HG03460 (cell line): ENCODE results near the gene GNRH2.
"Not testable (repeated sequence)": the region's sequence is repeated elsewhere in the genome, so short reads cannot be mapped to it uniquely, and the experiment has no call there.

Experiments
- ATAC-seq: cut with Tn5 transposase; IDR thresholded peaks from one replicate; pipeline ENCODE4 v1.9.1; 2021; ENCODE audit not compliant: unreplicated experiment

Gene GNRH2

GRCh38 chr20:3043322-3043721, at the start of gene GNRH2:
GNRH2 (plus strand) TSS chr20:3043622; CDS start chr20:3044415, 793 bp downstream.
- ATAC-seq: no peak

GRCh38 chr20:2995796-2996195, 47.6 kb upstream of the GNRH2 start:
- ATAC-seq: no peak

- ATAC-seq: no peak
Measured at GRCh38 chr20:2998728-2999127, 44.7 kb upstream of the GNRH2 start.

GRCh38 chr20:3000852-3001523, 42.4 kb upstream of the GNRH2 start:
- no peak for ATAC-seq

- no peak for ATAC-seq
Measured at GRCh38 chr20:3003416-3003815, 40.0 kb upstream of the GNRH2 start.

GRCh38 chr20:3010985-3011723, 32.3 kb upstream of the GNRH2 start:
- ATAC-seq: no peak

- ATAC-seq: no peak
Measured at GRCh38 chr20:3011752-3012151, 31.7 kb upstream of the GNRH2 start.

GRCh38 chr20:3013771-3014170, 29.7 kb upstream of the GNRH2 start:
- no peak for ATAC-seq

- ATAC-seq: no peak
Measured at GRCh38 chr20:3014179-3014578, 29.2 kb upstream of the GNRH2 start.

GRCh38 chr20:3014662-3015061, 28.8 kb upstream of the GNRH2 start:
- no peak for ATAC-seq

GRCh38 chr20:3015302-3015701, 28.1 kb upstream of the GNRH2 start:
- ATAC-seq: not testable (repeated sequence)

GRCh38 chr20:3021327-3021726, 22.1 kb upstream of the GNRH2 start:
- ATAC-seq: no peak

- no peak for ATAC-seq
Measured at GRCh38 chr20:3021777-3022176, 21.6 kb upstream of the GNRH2 start.

- ATAC-seq: not testable (repeated sequence)
Measured at GRCh38 chr20:3022559-3023490, 20.6 kb upstream of the GNRH2 start.

GRCh38 chr20:3027987-3028386, 15.4 kb upstream of the GNRH2 start:
- no peak for ATAC-seq

- ATAC-seq: no peak
Measured at GRCh38 chr20:3031524-3032147, 11.8 kb upstream of the GNRH2 start.

GRCh38 chr20:3032624-3033023, 10.8 kb upstream of the GNRH2 start:
- no peak for ATAC-seq

- ATAC-seq: no peak
Measured at GRCh38 chr20:3037654-3038053, 5.8 kb upstream of the GNRH2 start.

GRCh38 chr20:3038454-3038853, 5.0 kb upstream of the GNRH2 start:
- ATAC-seq: no peak

GRCh38 chr20:3039426-3039825, 4.0 kb upstream of the GNRH2 start:
- ATAC-seq: no peak

GRCh38 chr20:3040086-3040485, 3.3 kb upstream of the GNRH2 start:
- no peak for ATAC-seq
